Measurements from ENCODE around the gene CCR8.

DNA sequence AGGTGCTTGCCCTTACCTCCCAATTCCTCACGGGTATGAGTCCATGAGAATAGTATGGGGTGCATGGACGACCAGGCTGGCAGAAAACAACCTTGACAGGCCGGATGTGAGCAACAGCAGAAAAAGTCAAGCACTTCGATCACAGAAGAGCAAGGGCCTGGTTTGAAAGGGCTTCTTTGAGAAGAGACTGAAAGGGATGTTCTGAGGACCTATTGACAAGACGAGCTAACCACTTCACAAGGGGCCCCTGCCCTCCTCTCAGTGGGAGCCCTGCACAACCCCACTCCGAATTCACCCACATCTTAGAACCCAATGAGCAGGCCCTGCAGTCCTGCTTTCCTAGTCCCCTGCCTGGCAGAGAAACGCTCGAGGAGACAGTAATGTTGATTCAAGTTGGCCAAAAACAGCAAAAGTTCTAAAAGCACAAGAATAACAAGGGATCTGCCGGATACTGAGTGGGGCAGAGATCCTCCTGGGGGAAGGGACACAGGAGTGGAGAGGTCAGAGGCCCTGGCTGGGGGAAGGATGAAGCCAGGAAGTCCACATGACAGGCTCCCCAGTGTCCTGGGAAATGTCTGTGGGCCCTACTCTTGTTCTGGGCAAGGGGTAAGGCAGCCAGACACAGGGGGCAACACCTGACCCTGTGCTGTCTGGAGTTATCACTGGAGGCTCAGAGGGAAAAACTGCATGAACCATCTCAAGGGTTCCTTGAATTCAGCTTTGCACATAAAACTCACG, 34.9 kb upstream of the CCR8 start:
- TF ChIP-seq, protein P1, sequence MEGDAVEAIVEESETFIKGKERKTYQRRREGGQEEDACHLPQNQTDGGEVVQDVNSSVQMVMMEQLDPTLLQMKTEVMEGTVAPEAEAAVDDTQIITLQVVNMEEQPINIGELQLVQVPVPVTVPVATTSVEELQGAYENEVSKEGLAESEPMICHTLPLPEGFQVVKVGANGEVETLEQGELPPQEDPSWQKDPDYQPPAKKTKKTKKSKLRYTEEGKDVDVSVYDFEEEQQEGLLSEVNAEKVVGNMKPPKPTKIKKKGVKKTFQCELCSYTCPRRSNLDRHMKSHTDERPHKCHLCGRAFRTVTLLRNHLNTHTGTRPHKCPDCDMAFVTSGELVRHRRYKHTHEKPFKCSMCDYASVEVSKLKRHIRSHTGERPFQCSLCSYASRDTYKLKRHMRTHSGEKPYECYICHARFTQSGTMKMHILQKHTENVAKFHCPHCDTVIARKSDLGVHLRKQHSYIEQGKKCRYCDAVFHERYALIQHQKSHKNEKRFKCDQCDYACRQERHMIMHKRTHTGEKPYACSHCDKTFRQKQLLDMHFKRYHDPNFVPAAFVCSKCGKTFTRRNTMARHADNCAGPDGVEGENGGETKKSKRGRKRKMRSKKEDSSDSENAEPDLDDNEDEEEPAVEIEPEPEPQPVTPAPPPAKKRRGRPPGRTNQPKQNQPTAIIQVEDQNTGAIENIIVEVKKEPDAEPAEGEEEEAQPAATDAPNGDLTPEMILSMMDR (tag by site-specific recombination; IDR thresholded peaks at IDR 0.05) = no peak
- TF ChIP-seq, protein P2, sequence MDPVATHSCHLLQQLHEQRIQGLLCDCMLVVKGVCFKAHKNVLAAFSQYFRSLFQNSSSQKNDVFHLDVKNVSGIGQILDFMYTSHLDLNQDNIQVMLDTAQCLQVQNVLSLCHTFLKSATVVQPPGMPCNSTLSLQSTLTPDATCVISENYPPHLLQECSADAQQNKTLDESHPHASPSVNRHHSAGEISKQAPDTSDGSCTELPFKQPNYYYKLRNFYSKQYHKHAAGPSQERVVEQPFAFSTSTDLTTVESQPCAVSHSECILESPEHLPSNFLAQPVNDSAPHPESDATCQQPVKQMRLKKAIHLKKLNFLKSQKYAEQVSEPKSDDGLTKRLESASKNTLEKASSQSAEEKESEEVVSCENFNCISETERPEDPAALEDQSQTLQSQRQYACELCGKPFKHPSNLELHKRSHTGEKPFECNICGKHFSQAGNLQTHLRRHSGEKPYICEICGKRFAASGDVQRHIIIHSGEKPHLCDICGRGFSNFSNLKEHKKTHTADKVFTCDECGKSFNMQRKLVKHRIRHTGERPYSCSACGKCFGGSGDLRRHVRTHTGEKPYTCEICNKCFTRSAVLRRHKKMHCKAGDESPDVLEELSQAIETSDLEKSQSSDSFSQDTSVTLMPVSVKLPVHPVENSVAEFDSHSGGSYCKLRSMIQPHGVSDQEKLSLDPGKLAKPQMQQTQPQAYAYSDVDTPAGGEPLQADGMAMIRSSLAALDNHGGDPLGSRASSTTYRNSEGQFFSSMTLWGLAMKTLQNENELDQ (tag by site-specific recombination; IDR thresholded peaks at IDR 0.05; ENCODE audit: low read depth) = no peak
- no peak for TF ChIP-seq ZNF114 (tag by site-specific recombination; IDR thresholded peaks at IDR 0.05)
- no peak for TF ChIP-seq SALL2 (tag by site-specific recombination; IDR thresholded peaks at IDR 0.05; ENCODE audit: borderline replicate concordance)
- no peak for TF ChIP-seq SP2 (tag by site-specific recombination; IDR thresholded peaks at IDR 0.05)
- no peak for TF ChIP-seq ZFP3 (tag by site-specific recombination; IDR thresholded peaks at IDR 0.05; ENCODE audit: low read depth)
- no peak for TF ChIP-seq RBAK (tag by site-specific recombination; IDR thresholded peaks at IDR 0.05)
- no peak for TF ChIP-seq ZNF707 (tag by site-specific recombination; IDR thresholded peaks at IDR 0.05)
- TF ChIP-seq, protein P3, sequence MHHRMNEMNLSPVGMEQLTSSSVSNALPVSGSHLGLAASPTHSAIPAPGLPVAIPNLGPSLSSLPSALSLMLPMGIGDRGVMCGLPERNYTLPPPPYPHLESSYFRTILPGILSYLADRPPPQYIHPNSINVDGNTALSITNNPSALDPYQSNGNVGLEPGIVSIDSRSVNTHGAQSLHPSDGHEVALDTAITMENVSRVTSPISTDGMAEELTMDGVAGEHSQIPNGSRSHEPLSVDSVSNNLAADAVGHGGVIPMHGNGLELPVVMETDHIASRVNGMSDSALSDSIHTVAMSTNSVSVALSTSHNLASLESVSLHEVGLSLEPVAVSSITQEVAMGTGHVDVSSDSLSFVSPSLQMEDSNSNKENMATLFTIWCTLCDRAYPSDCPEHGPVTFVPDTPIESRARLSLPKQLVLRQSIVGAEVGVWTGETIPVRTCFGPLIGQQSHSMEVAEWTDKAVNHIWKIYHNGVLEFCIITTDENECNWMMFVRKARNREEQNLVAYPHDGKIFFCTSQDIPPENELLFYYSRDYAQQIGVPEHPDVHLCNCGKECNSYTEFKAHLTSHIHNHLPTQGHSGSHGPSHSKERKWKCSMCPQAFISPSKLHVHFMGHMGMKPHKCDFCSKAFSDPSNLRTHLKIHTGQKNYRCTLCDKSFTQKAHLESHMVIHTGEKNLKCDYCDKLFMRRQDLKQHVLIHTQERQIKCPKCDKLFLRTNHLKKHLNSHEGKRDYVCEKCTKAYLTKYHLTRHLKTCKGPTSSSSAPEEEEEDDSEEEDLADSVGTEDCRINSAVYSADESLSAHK (tag by site-specific recombination; IDR thresholded peaks at IDR 0.05) = no peak
- TF ChIP-seq BCL11A (tag by site-specific recombination; IDR thresholded peaks at IDR 0.05; ENCODE audit: low read depth) = no peak
- TF ChIP-seq ZNF561 (tag by site-specific recombination; IDR thresholded peaks at IDR 0.05; ENCODE audit: borderline replicate concordance) = no peak

Measured in HEK293 (cell line).